H1 (cell line): Measurements from ENCODE around the gene SPRR4. TPM values are rescaled to one million over a fixed set of nuclear protein-coding genes. Genes with fewer than 3 reads are reported as not detected.

Experiments
- polyA plus RNA-seq, 7 experiments: library from polyadenylated mRNA; depleted of rRNA in 3 of 7; stranded (reverse) in 5 of 7; unstranded in 2 of 7; fragments of >200 nt in 5 of 7; fragments of 200-250 nt in 2 of 7; gene quantifications; 1 replicate in 5 of 7; 2 replicates in 1 of 7; 4 replicates in 1 of 7; pipeline versions ENCODE4 v1.2.1 to v1.2.3, GENCODE V29; 2011 to 2013; ENCODE audit warnings: missing spikeins in 2 of 7, mixed read lengths in 2 of 7
- small RNA-seq: library from polyadenylated mRNA; stranded (forward); fragments of <200 nt; extraction: miRNeasy Mini kit (QIAGEN cat#:217004); gene quantifications from one replicate; pipeline ENCODE3, GENCODE V24; 2013; ENCODE audit not compliant: insufficient read depth
- total RNA-seq: library from RNA; stranded (reverse); fragmentation: NEBNext Ultra II Directional; extraction: Animal tissue kit (Norgen Biotek cat#: 25700); gene quantifications from 2 replicates; pipeline ENCODE4 v1.2.1, GENCODE V29; 2021

Gene SPRR4
- total and polyA plus RNA-seq, 2 of the 8 experiments (the other 6 are each of a cell fraction or from before 2014, with no cell fraction given) = not detected

Small RNA genes within 50 kb of the gene (small RNA-seq; reads per million reads assigned to genes)
- gene RF00322 = not detected
- gene SPRR1A = not detected

Other genes starting within 250 kb of the SPRR4 start
- not detected in 2 replicates for gene KPRP, start 212.6 kb upstream of the SPRR4 start, total RNA-seq
- gene KPRP, start 212.6 kb upstream of the SPRR4 start, polyA plus RNA-seq (2011; rRNA removed) = not detected in 2 replicates
- not detected in 2 replicates for gene LCE1F, start 195.5 kb upstream of the SPRR4 start, total RNA-seq
- not detected in 2 replicates for gene LCE1F, start 195.5 kb upstream of the SPRR4 start, polyA plus RNA-seq (2011; rRNA removed)
- gene LCE1E, start 184.4 kb upstream of the SPRR4 start, total RNA-seq = not detected in 2 replicates
- not detected in 2 replicates for gene LCE1E, start 184.4 kb upstream of the SPRR4 start, polyA plus RNA-seq (2011; rRNA removed)
- gene LCE1D, start 173.9 kb upstream of the SPRR4 start, total RNA-seq = not detected in 2 replicates
- not detected in 2 replicates for gene LCE1D, start 173.9 kb upstream of the SPRR4 start, polyA plus RNA-seq (2011; rRNA removed)
- gene LCE1C, start 164.0 kb upstream of the SPRR4 start, total RNA-seq = not detected in 2 replicates
- not detected in 2 replicates for gene LCE1C, start 164.0 kb upstream of the SPRR4 start, polyA plus RNA-seq (2011; rRNA removed)
- gene LCE1B, start 158.7 kb upstream of the SPRR4 start, total RNA-seq = not detected in 2 replicates
- gene LCE1B, start 158.7 kb upstream of the SPRR4 start, polyA plus RNA-seq (2011; rRNA removed) = not detected in 2 replicates
- not detected in 2 replicates for gene LCE1A, start 143.2 kb upstream of the SPRR4 start, total RNA-seq
- gene LCE1A, start 143.2 kb upstream of the SPRR4 start, polyA plus RNA-seq (2011; rRNA removed) = not detected in 2 replicates
- gene LCE6A, start 127.8 kb upstream of the SPRR4 start, total RNA-seq = not detected in 2 replicates
- not detected in 2 replicates for gene LCE6A, start 127.8 kb upstream of the SPRR4 start, polyA plus RNA-seq (2011; rRNA removed)
- not detected in 2 replicates for gene LCE7A, start 110.7 kb upstream of the SPRR4 start, total RNA-seq
- gene LCE7A, start 110.7 kb upstream of the SPRR4 start, polyA plus RNA-seq (2011; rRNA removed) = not detected in 2 replicates
- gene SMCP, start 92.3 kb upstream of the SPRR4 start, total RNA-seq = not detected in 2 replicates
- gene SMCP, start 92.3 kb upstream of the SPRR4 start, polyA plus RNA-seq (2011; rRNA removed) = not detected in 2 replicates
- not detected in 2 replicates for gene IVL, start 62.1 kb upstream of the SPRR4 start, total RNA-seq
- not detected in 2 replicates for gene IVL, start 62.1 kb upstream of the SPRR4 start, polyA plus RNA-seq (2011; rRNA removed)
- not detected in 2 replicates for gene SPRR5, start 23.4 kb upstream of the SPRR4 start, total RNA-seq
- gene SPRR5, start 23.4 kb upstream of the SPRR4 start, polyA plus RNA-seq (2011; rRNA removed) = not detected in 2 replicates
- gene SPRR1A, start 13.4 kb downstream of the SPRR4 start, total RNA-seq = not detected in 2 replicates
- not detected in 2 replicates for gene SPRR1A, start 13.4 kb downstream of the SPRR4 start, polyA plus RNA-seq (2011; rRNA removed)
- not detected in 2 replicates for gene SPRR3, start 31.1 kb downstream of the SPRR4 start, total RNA-seq
- not detected in 2 replicates for gene SPRR3, start 31.1 kb downstream of the SPRR4 start, polyA plus RNA-seq (2011; rRNA removed)
- not detected in 2 replicates for gene SPRR1B, start 60.6 kb downstream of the SPRR4 start, total RNA-seq
- gene SPRR1B, start 60.6 kb downstream of the SPRR4 start, polyA plus RNA-seq (2011; rRNA removed) = 0.16 and 0.23 TPM in 2 replicates
- not detected in 2 replicates for gene SPRR2D, start 70.5 kb downstream of the SPRR4 start, total RNA-seq
- gene SPRR2D, start 70.5 kb downstream of the SPRR4 start, polyA plus RNA-seq (2011; rRNA removed) = not detected in 2 replicates
- gene SPRR2A, start 86.9 kb downstream of the SPRR4 start, total RNA-seq = not detected in 2 replicates
- not detected in 2 replicates for gene SPRR2A, start 86.9 kb downstream of the SPRR4 start, polyA plus RNA-seq (2011; rRNA removed)
- gene SPRR2B, start 101.0 kb downstream of the SPRR4 start, total RNA-seq = not detected in 2 replicates
- gene SPRR2B, start 101.0 kb downstream of the SPRR4 start, polyA plus RNA-seq (2011; rRNA removed) = not detected in 2 replicates
- gene SPRR2E, start 123.9 kb downstream of the SPRR4 start, total RNA-seq = not detected in 2 replicates
- gene SPRR2E, start 123.9 kb downstream of the SPRR4 start, polyA plus RNA-seq (2011; rRNA removed) = not detected in 2 replicates
- 1.0 and 1.1 TPM in 2 replicates for gene SPRR2F, start 142.9 kb downstream of the SPRR4 start, total RNA-seq
- gene SPRR2F, start 142.9 kb downstream of the SPRR4 start, polyA plus RNA-seq (2011; rRNA removed) = 0.49 and 0.50 TPM in 2 replicates
- not detected in 2 replicates for gene SPRR2G, start 180.2 kb downstream of the SPRR4 start, total RNA-seq
- gene SPRR2G, start 180.2 kb downstream of the SPRR4 start, polyA plus RNA-seq (2011; rRNA removed) = not detected in 2 replicates
- not detected in 2 replicates for gene LELP1, start 232.8 kb downstream of the SPRR4 start, total RNA-seq
- not detected in 2 replicates for gene LELP1, start 232.8 kb downstream of the SPRR4 start, polyA plus RNA-seq (2011; rRNA removed)
- gene PRR9, start 246.9 kb downstream of the SPRR4 start, total RNA-seq = not detected in 2 replicates
- gene PRR9, start 246.9 kb downstream of the SPRR4 start, polyA plus RNA-seq (2011; rRNA removed) = not detected in 2 replicates